ENCODE data around the gene FZD10. TPM values are rescaled to one million over a fixed set of nuclear protein-coding genes. Genes with fewer than 3 reads are reported as not detected.

Gene FZD10
- total and polyA plus RNA-seq, 2 of the 8 experiments (the other 6 are each of a cell fraction or from before 2014, with no cell fraction given), result 0.11 to 0.60 TPM

GRCh38 chr12:130127532-130127911, 34.7 kb upstream of the FZD10 start:
- 86% methylated on average over 3 of the region's 3 CpGs; no CpG with 5 or more reads in 1 of the 2 experiments for WGBS, 2 experiments (ENCODE audit: extremely low coverage in 1 of 2, insufficient coverage in 1 of 2, insufficient read length in 1 of 2, insufficient replicate concordance in 2 of 2, low coverage in 1 of 2, low lambda C conversion rate in 2 of 2, missing lambda C conversion rate in 1 of 2)
- H4K5ac ChIP-seq (ENCODE audit: insufficient read length, low read depth, low read length), result no peak overlapping the region
- no peak overlapping the region for H3K14ac ChIP-seq (ENCODE audit: insufficient read length)
- H2AFZ ChIP-seq (ENCODE audit: low read length), result no peak overlapping the region
- no peak overlapping the region for H4K8ac ChIP-seq (ENCODE audit: extremely low read depth, insufficient read depth, low read length)
- no peak overlapping the region for H3K23ac ChIP-seq (ENCODE audit: insufficient read length)
- TF ChIP-seq USF2 (IDR thresholded peaks at IDR 0.05; ENCODE audit: low read length), result peak; percentile 78
- TF ChIP-seq GTF2F1 (IDR thresholded peaks at IDR 0.05; ENCODE audit: borderline replicate concordance, low read depth, low read length), result no peak
- 0 out of 2 replicates have a peak, but pooled peaks have one; percentile 13 for TF ChIP-seq ATF3 (IDR thresholded peaks at IDR 0.05; ENCODE audit: insufficient read depth, low read depth, low read length)
- TF ChIP-seq SIX5 (IDR thresholded peaks at IDR 0.05; ENCODE audit: low read depth, low read length), result no peak
- TF ChIP-seq JUND (IDR thresholded peaks at IDR 0.05; ENCODE audit: low read length), result no peak
- no peak for TF ChIP-seq NRF1 (IDR thresholded peaks at IDR 0.05; ENCODE audit: low read depth, low read length)
- TF ChIP-seq SRF (IDR thresholded peaks at IDR 0.05; ENCODE audit: low read depth, low read length), result no peak
- no peak overlapping the region for H3K4ac ChIP-seq (replicated peaks; ENCODE audit: insufficient read length, low read depth, low read length)
- ChIA-PET CTCF (ENCODE audit: partially characterized antibody) (interaction anchor here (1.1 to 1.7 kb wide), 5 partner anchors 10 to 80 kb away, joined by 3 to 8 read pairs (median 6); no protein-coding TSS in a partner anchor), POLR2A (ENCODE audit: partially characterized antibody) (no interaction called here)
- H3K56ac ChIP-seq (replicated peaks; ENCODE audit: insufficient read length, low read depth, low read length), result no peak overlapping the region
- no peaks in the 10 kb centered on the region; a peak in 1 of 4 replicates for H3K9me3 ChIP-seq (ENCODE audit: insufficient read depth in 2 of 2, low read depth in 1 of 2, low read length in 1 of 2)
- no peak overlapping the region for H3K27ac ChIP-seq (ENCODE audit: low read depth, low read length)
- H3K79me1 ChIP-seq (ENCODE audit: low read depth, low read length), result no peaks in the 10 kb centered on the region
- DNase-seq (ENCODE audit: low read depth in 1 of 2, low spot score in 2 of 2) (no peak), FAIRE-seq (peak; percentile 42)
- no peaks in the 10 kb centered on the region for H3K79me2 ChIP-seq (ENCODE audit: control insufficient read depth in 1 of 2, insufficient read depth in 2 of 2, low read length in 2 of 2)
- no peak overlapping the region for H2BK12ac ChIP-seq (ENCODE audit: low read depth, low read length)
- no peaks in the 10 kb centered on the region for H3K36me3 ChIP-seq (ENCODE audit: control insufficient read depth in 2 of 4, insufficient read depth in 4 of 4, low read length in 3 of 4)
- no peak overlapping the region for H3K9ac ChIP-seq (replicated peaks in 1 of 4; ENCODE audit: extremely low read depth in 1 of 4, low read depth in 3 of 4, low read length in 3 of 4)
- no peak overlapping the region for H3K4me2 ChIP-seq (ENCODE audit: insufficient read depth in 1 of 2, low read depth in 2 of 2, low read length in 2 of 2)
- no peak overlapping the region for H2AK5ac ChIP-seq (ENCODE audit: low read depth, low read length)
- no peak overlapping the region for H4K91ac ChIP-seq (replicated peaks; ENCODE audit: insufficient read length, low read length)
- H2BK120ac ChIP-seq (replicated peaks; ENCODE audit: low read depth, low read length), result no peak overlapping the region
- peaks cover 0 to 8% (median 5%) of the 10 kb centered on the region in 4 experiments; a peak in 4 of 7 replicates for H3K27me3 ChIP-seq (replicated peaks in 1 of 4; ENCODE audit: control insufficient read depth in 3 of 4, extremely low read depth in 1 of 4, insufficient read depth in 3 of 4, low read length in 3 of 4)
- no peak overlapping the region for H2BK20ac ChIP-seq (ENCODE audit: low read length)
- H4K20me1 ChIP-seq (replicated peaks in 1 of 2; ENCODE audit: control insufficient read depth in 1 of 2, insufficient read depth in 2 of 2, low read length in 2 of 2), result no peaks in the 10 kb centered on the region
- H2BK5ac ChIP-seq (ENCODE audit: low read depth, low read length), result no peak overlapping the region
- no peaks in the 10 kb centered on the region for H3K23me2 ChIP-seq (ENCODE audit: low read depth, low read length)
- no peak overlapping the region for H2BK15ac ChIP-seq (ENCODE audit: low read length)
- no peaks in the 10 kb centered on the region; a peak in 1 of 7 replicates for H3K4me1 ChIP-seq (replicated peaks in 1 of 4; ENCODE audit: control insufficient read depth in 3 of 4, insufficient read depth in 4 of 4, low read length in 3 of 4)
- no peak overlapping the region for H3K4me3 ChIP-seq (ENCODE audit: extremely low read depth in 1 of 4, insufficient read depth in 2 of 4, low read depth in 3 of 4, low read length in 4 of 4)
- H3K18ac ChIP-seq (ENCODE audit: extremely low read depth, low read length), result no peak overlapping the region
